OCI-LY7 (cell line): ENCODE data around the gene CISTR. TPM values are rescaled to one million over a fixed set of nuclear protein-coding genes. Genes with fewer than 3 reads are reported as not detected.

Source experiments
- BruUV-seq: library from RNA; stranded (reverse); fragments of 400-500 nt; replicated peaks from 2 replicates; lab custom pipeline; 2021; lab: Mats Ljungman, UMichigan
- CTCF ChIA-PET: fragments of 300-600 bp; sonication (Branson Sonifier 250); formaldehyde crosslinking; loops from one replicate; lab custom pipeline; 2022; ENCODE audit warnings: antibody characterized with exemption; ENCODE audit not compliant: unreplicated experiment; lab: Charles Lee
- POLR2A ChIA-PET: fragments of 300-600 bp; sonication (Branson Sonifier 250); formaldehyde crosslinking; loops from one replicate; lab custom pipeline; 2022; ENCODE audit warnings: antibody characterized with exemption; lab: Charles Lee
- DNase-seq: peaks from one replicate; pipeline ENCODE4 v3.0.0-alpha.2; 2015; ENCODE audit warnings: low spot score
- H2AFZ ChIP-seq: fragments of 200-600 bp; sonication (generic), shearing (Covaris generic); 2 replicates; pipeline ENCODE4 v1.6.1; 2014; ENCODE audit warnings: mild to moderate bottlenecking, antibody characterized with exemption, low read length, moderate library complexity
- H3K27ac ChIP-seq: fragments of 200-600 bp; sonication (generic); 2 replicates; pipeline ENCODE4 v1.5.1; 2014; ENCODE audit warnings: mixed run types, low read depth, mild to moderate bottlenecking, moderate library complexity, low read length, inconsistent platforms; ENCODE audit not compliant: poor library complexity, severe bottlenecking
- H3K36me3 ChIP-seq: fragments of 200-600 bp; sonication (generic); 2 replicates; pipeline ENCODE4 v1.6.1; 2014; ENCODE audit warnings: mild to moderate bottlenecking, antibody characterized with exemption, low read length, moderate library complexity, mixed read lengths; ENCODE audit not compliant: insufficient read depth
- H3K4me1 ChIP-seq: fragments of 200-600 bp; sonication (generic); 2 replicates; pipeline ENCODE4 v1.5.1; 2014; ENCODE audit warnings: mild to moderate bottlenecking, low read length; ENCODE audit not compliant: insufficient read depth, poor library complexity, severe bottlenecking
- H3K4me2 ChIP-seq: fragments of 200-600 bp; sonication (generic); 2 replicates; pipeline ENCODE4 v1.6.1; 2014; ENCODE audit warnings: mild to moderate bottlenecking, low read length
- H3K4me3 ChIP-seq: fragments of 200-600 bp; sonication (generic); 2 replicates; pipeline ENCODE4 v1.5.1; 2014; ENCODE audit warnings: mild to moderate bottlenecking, low read depth, low read length; ENCODE audit not compliant: poor library complexity, severe bottlenecking
- H3K79me2 ChIP-seq: fragments of 200-600 bp; sonication (generic); 2 replicates; pipeline ENCODE4 v1.6.1; 2016; ENCODE audit warnings: low read depth, mild to moderate bottlenecking, low read length, moderate library complexity, mixed read lengths; ENCODE audit not compliant: insufficient read depth
- H3K9me2 ChIP-seq: fragments of 200-600 bp; sonication (generic); 2 replicates; pipeline ENCODE4 v1.6.1; 2016; ENCODE audit warnings: mild to moderate bottlenecking, low read length, mixed read lengths; ENCODE audit not compliant: insufficient read depth
- H3K9me3 ChIP-seq: fragments of 200-600 bp; sonication (generic); 2 replicates; pipeline ENCODE4 v1.6.1; 2014; ENCODE audit warnings: mild to moderate bottlenecking, mixed run types, low read length, mixed read lengths
- H4K20me1 ChIP-seq: fragments of 200-600 bp; sonication (generic); 2 replicates; pipeline ENCODE4 v1.6.1; 2014; ENCODE audit warnings: mild to moderate bottlenecking, antibody characterized with exemption, low read length, moderate library complexity, mixed read lengths; ENCODE audit not compliant: insufficient read depth
- EZH2phosphoT487 ChIP-seq: fragments of 200-600 bp; sonication (generic); IDR thresholded peaks from 2 replicates; pipeline ENCODE4 v1.6.1; 2018; ENCODE audit warnings: low read depth, borderline replicate concordance, mild to moderate bottlenecking, mixed run types, antibody characterized with exemption, low read length, moderate library complexity, mixed read lengths
- intact Hi-C: fragments of 100-400 bp; cut with micrococcal nuclease; formaldehyde crosslinking; loops from one replicate; pipeline ENCODE4 v1.10.0; 2022; ENCODE audit not compliant: unreplicated experiment
- total RNA-seq, 2 experiments: library from RNA; depleted of rRNA in 1 of 2; stranded (reverse); fragments of >200 nt in 1 of 2; shearing (Covaris generic) in 1 of 2; gene quantifications; 2 replicates each; pipeline ENCODE4 v1.2.3, GENCODE V29; 2014 to 2022
- TF ChIP-seq, protein P1 (sequence below): fragments of 200-600 bp; sonication (generic); conservative IDR thresholded peaks from 2 replicates; pipeline ENCODE4 v1.5.1; 2014; ENCODE audit warnings: mild to moderate bottlenecking, antibody characterized with exemption, low read length, moderate library complexity, mixed read lengths

CISTR gene
- total RNA-seq, 2 experiments from 2014 or later, result 0.76 to 1.3 TPM

GRCh38 chr12:53712059-53712643 lies 39.6 kb downstream of the CISTR start:
- no peak overlapping the region for H2AFZ ChIP-seq
- H3K9me2 ChIP-seq, result no peaks in the 10 kb centered on the region
- ChIA-PET POLR2A (no interaction called here), CTCF (no interaction called here)
- H3K79me2 ChIP-seq, result no peaks in the 10 kb centered on the region
- BruUV-seq, result no TSS peak
- no peak for DNase-seq
- TF ChIP-seq EZH2phosphoT487, result no peak
- TF ChIP-seq, protein P1, sequence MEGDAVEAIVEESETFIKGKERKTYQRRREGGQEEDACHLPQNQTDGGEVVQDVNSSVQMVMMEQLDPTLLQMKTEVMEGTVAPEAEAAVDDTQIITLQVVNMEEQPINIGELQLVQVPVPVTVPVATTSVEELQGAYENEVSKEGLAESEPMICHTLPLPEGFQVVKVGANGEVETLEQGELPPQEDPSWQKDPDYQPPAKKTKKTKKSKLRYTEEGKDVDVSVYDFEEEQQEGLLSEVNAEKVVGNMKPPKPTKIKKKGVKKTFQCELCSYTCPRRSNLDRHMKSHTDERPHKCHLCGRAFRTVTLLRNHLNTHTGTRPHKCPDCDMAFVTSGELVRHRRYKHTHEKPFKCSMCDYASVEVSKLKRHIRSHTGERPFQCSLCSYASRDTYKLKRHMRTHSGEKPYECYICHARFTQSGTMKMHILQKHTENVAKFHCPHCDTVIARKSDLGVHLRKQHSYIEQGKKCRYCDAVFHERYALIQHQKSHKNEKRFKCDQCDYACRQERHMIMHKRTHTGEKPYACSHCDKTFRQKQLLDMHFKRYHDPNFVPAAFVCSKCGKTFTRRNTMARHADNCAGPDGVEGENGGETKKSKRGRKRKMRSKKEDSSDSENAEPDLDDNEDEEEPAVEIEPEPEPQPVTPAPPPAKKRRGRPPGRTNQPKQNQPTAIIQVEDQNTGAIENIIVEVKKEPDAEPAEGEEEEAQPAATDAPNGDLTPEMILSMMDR, result no peak
- no peak overlapping the region for H3K27ac ChIP-seq
- H3K9me3 ChIP-seq, result no peaks in the 10 kb centered on the region
- H3K36me3 ChIP-seq, result no peaks in the 10 kb centered on the region
- no peak overlapping the region for H3K4me3 ChIP-seq
- H4K20me1 ChIP-seq, result no peaks in the 10 kb centered on the region
- no peaks in the 10 kb centered on the region for H3K4me1 ChIP-seq
- H3K4me2 ChIP-seq, result no peak overlapping the region
- intact Hi-C loops, result no loop called here

- H3K4me2 ChIP-seq, result no peak overlapping the region
- no peak overlapping the region for H3K27ac ChIP-seq
- no peaks in the 10 kb centered on the region for H3K9me3 ChIP-seq
- intact Hi-C loops, result no loop called here
- H4K20me1 ChIP-seq, result no peaks in the 10 kb centered on the region
- no peaks in the 10 kb centered on the region for H3K9me2 ChIP-seq
- H3K79me2 ChIP-seq, result no peaks in the 10 kb centered on the region
- no peaks in the 10 kb centered on the region for H3K36me3 ChIP-seq
- no TSS peak for BruUV-seq
- ChIA-PET CTCF (no interaction called here), POLR2A (interaction anchor here (0.6 kb wide), 1 partner anchor 463 kb away, joined by 3 read pairs; no protein-coding TSS in a partner anchor)
- no peak overlapping the region for H3K4me3 ChIP-seq
- H2AFZ ChIP-seq, result no peak overlapping the region
- no peaks in the 10 kb centered on the region for H3K4me1 ChIP-seq
- DNase-seq, result no peak
- TF ChIP-seq EZH2phosphoT487, result no peak
- TF ChIP-seq, protein P1, result no peak
These were observed 41.7 kb downstream of the CISTR start for GRCh38 chr12:53710091-53710490.

- no peaks in the 10 kb centered on the region for H4K20me1 ChIP-seq
- no peak overlapping the region for H3K4me2 ChIP-seq
- no peaks in the 10 kb centered on the region for H3K36me3 ChIP-seq
- no peak overlapping the region for H3K4me3 ChIP-seq
- no peak overlapping the region for H2AFZ ChIP-seq
- POLR2A ChIA-PET, result interaction anchor here (0.6 kb wide), 1 partner anchor 463 kb away, joined by 3 read pairs; no protein-coding TSS in a partner anchor
- H3K9me3 ChIP-seq, result no peaks in the 10 kb centered on the region
- no peak for TF ChIP-seq EZH2phosphoT487
- TF ChIP-seq, protein P1, result no peak
- H3K4me1 ChIP-seq, result no peaks in the 10 kb centered on the region
- no peaks in the 10 kb centered on the region for H3K9me2 ChIP-seq
- H3K27ac ChIP-seq, result no peak overlapping the region
- DNase-seq, result no peak
- BruUV-seq, result no TSS peak
- intact Hi-C loops, result loop anchor here (10.0 kb wide), 1 partner anchor 275 kb away; the partner anchor contains the start of gene HOXC10
- CTCF ChIA-PET, result no interaction called here
- H3K79me2 ChIP-seq, result no peaks in the 10 kb centered on the region
These were observed 42.1 kb downstream of the CISTR start for GRCh38 chr12:53709671-53710070.
